IMR-90 (cell line): ENCODE results near the gene APBB3. TPM values are rescaled to one million over a fixed set of nuclear protein-coding genes. Genes with fewer than 3 reads are reported as not detected.

Source experiments
- ATAC-seq: fragments of 200-7000 bp; cut with Tn5 transposase; 2 replicates; pipeline ENCODE4 v1.9.1; 2020; ENCODE audit warnings: low read depth, mild to moderate bottlenecking, moderate library complexity
- BruUV-seq: library from RNA; stranded (reverse); fragments of 400-500 nt; replicated peaks from 2 replicates; lab custom pipeline; 2021; lab: Mats Ljungman, UMichigan
- CTCF ChIA-PET: fragments of 300-600 bp; formaldehyde crosslinking; extraction: SDS; loops from one replicate; lab custom pipeline; 2021; ENCODE audit warnings: antibody characterized with exemption; lab: Yijun Ruan, JAX
- POLR2A ChIA-PET: fragments of 300-600 bp; sonication (Branson Sonifier 250); formaldehyde crosslinking; loops from one replicate; lab custom pipeline; 2022; ENCODE audit warnings: antibody characterized with exemption; ENCODE audit not compliant: unreplicated experiment; lab: Charles Lee
- DNase-seq: peaks from one replicate; pipeline ENCODE4 v3.0.0; 2013
- H2AFZ ChIP-seq: replicated peaks from 2 replicates; pipeline ENCODE3; 2013; ENCODE audit warnings: low read length, mild to moderate bottlenecking; ENCODE audit not compliant: poor library complexity
- H2AK5ac ChIP-seq: 2 replicates; pipeline ENCODE4 v1.6.1; 2013; ENCODE audit warnings: low read depth, low read length, inconsistent platforms
- H2AK9ac ChIP-seq: replicated peaks from 2 replicates; pipeline ENCODE3; 2013; ENCODE audit warnings: mild to moderate bottlenecking, low read depth, low read length, moderate library complexity; ENCODE audit not compliant: poor library complexity
- H2BK120ac ChIP-seq: 2 replicates; pipeline ENCODE4 v1.6.1; 2013; ENCODE audit warnings: low read depth, low read length, inconsistent platforms
- H2BK15ac ChIP-seq: 3 replicates; pipeline ENCODE4 v1.6.1; 2013; ENCODE audit warnings: low read depth, low read length, inconsistent platforms
- H2BK20ac ChIP-seq: 2 replicates; pipeline ENCODE4 v1.6.1; 2013; ENCODE audit warnings: low read depth, mild to moderate bottlenecking, inconsistent platforms, low read length, moderate library complexity
- H2BK5ac ChIP-seq: 2 replicates; pipeline ENCODE4 v1.6.1; 2013; ENCODE audit warnings: mild to moderate bottlenecking, low read depth, low read length, inconsistent platforms; ENCODE audit not compliant: poor library complexity, severe bottlenecking
- H3K14ac ChIP-seq: replicated peaks from 2 replicates; pipeline ENCODE4 v1.6.1; 2013; ENCODE audit warnings: low read depth, low read length, inconsistent platforms
- H3K18ac ChIP-seq: 2 replicates; pipeline ENCODE4 v1.6.1; 2013; ENCODE audit warnings: low read depth, low read length, control low read depth
- H3K23ac ChIP-seq: 2 replicates; pipeline ENCODE4 v1.6.1; 2013; ENCODE audit warnings: low read depth, low read length, inconsistent platforms
- H3K27ac ChIP-seq: 2 replicates; pipeline ENCODE4 v1.5.1; 2013; ENCODE audit warnings: mild to moderate bottlenecking, control low read depth, low read length; ENCODE audit not compliant: insufficient read depth
- H3K27me3 ChIP-seq: 2 replicates; pipeline ENCODE4 v1.6.1; 2013; ENCODE audit warnings: low read length; ENCODE audit not compliant: control insufficient read depth, insufficient read depth
- H3K36me3 ChIP-seq: 2 replicates; pipeline ENCODE4 v1.6.1; 2013; ENCODE audit warnings: low read length, mixed read lengths; ENCODE audit not compliant: control insufficient read depth, insufficient read depth
- H3K4ac ChIP-seq: 2 replicates; pipeline ENCODE4 v1.6.1; 2013; ENCODE audit warnings: low read depth, low read length, inconsistent platforms
- H3K4me1 ChIP-seq: 2 replicates; pipeline ENCODE4 v1.6.1; 2013; ENCODE audit warnings: low read length, mixed read lengths; ENCODE audit not compliant: control insufficient read depth, insufficient read depth
- H3K4me2 ChIP-seq: 2 replicates; pipeline ENCODE4 v1.6.1; 2013; ENCODE audit warnings: low read depth, mild to moderate bottlenecking, control low read depth, low read length, moderate library complexity
- H3K4me3 ChIP-seq: 2 replicates; pipeline ENCODE4 v1.5.1; 2013; ENCODE audit warnings: low read depth, mild to moderate bottlenecking, control low read depth, low read length, moderate library complexity; ENCODE audit not compliant: insufficient read depth
- H3K56ac ChIP-seq: 2 replicates; pipeline ENCODE4 v1.6.1; 2013; ENCODE audit warnings: low read length, inconsistent platforms; ENCODE audit not compliant: insufficient read depth; ENCODE audit errors: extremely low read depth
- H3K79me1 ChIP-seq, 2 experiments: 2 replicates each; pipeline ENCODE4 v1.6.1; 2013; ENCODE audit warnings: low read length in 2 of 2, inconsistent platforms in 1 of 2, low read depth in 1 of 2
- H3K9ac ChIP-seq: 2 replicates; pipeline ENCODE4 v1.6.1; 2013; ENCODE audit warnings: low read depth, low read length, control low read depth
- H3K9me1 ChIP-seq: 2 replicates; pipeline ENCODE4 v1.6.1; 2013; ENCODE audit warnings: low read length, inconsistent platforms; ENCODE audit not compliant: insufficient read depth
- H3K9me3 ChIP-seq: 2 replicates; pipeline ENCODE4 v1.6.1; 2013; ENCODE audit warnings: low read length; ENCODE audit not compliant: control insufficient read depth, insufficient read depth
- H4K20me1 ChIP-seq: 2 replicates; pipeline ENCODE4 v1.6.1; 2013; ENCODE audit warnings: low read length, inconsistent platforms; ENCODE audit not compliant: insufficient read depth
- H4K5ac ChIP-seq: 2 replicates; pipeline ENCODE4 v1.6.1; 2013; ENCODE audit warnings: mild to moderate bottlenecking, low read depth, low read length, control low read depth
- H4K8ac ChIP-seq, 2 experiments: 2 replicates each; pipeline ENCODE4 v1.6.1; 2013; ENCODE audit warnings: low read depth in 2 of 2, low read length in 2 of 2, control low read depth in 1 of 2, inconsistent platforms in 1 of 2
- H4K91ac ChIP-seq: 2 replicates; pipeline ENCODE4 v1.6.1; 2013; ENCODE audit warnings: low read depth, low read length, inconsistent platforms; ENCODE audit not compliant: insufficient read depth
- BHLHE40 ChIP-seq: fragments of 150-350 bp; IDR thresholded peaks from 2 replicates; pipeline ENCODE4 v1.6.1; 2016; ENCODE audit warnings: mild to moderate bottlenecking, low read depth, low read length
- CHD1 ChIP-seq: IDR thresholded peaks from 2 replicates; pipeline ENCODE4 v1.6.1; 2012; ENCODE audit warnings: low read depth, low read length, improper control_type of control experiment
- FOS ChIP-seq: fragments of 150-350 bp; IDR thresholded peaks from 2 replicates; pipeline ENCODE4 v1.6.1; 2016; ENCODE audit warnings: low read depth, low read length
- WGBS, 2 experiments: methylation state at CpG; one replicate each; pipeline versions ENCODE4 v1.1.5 to v1.1.7; 2013; ENCODE audit warnings: missing lambda C conversion rate in 2 of 2; ENCODE audit not compliant: insufficient read length in 1 of 2; ENCODE audit errors: extremely low coverage in 2 of 2; 5-methylcytosine and 5-hydroxymethylcytosine counted together
- dilution Hi-C: fragments of 300-500 bp; cut with HindIII; formaldehyde crosslinking; loops from one replicate; pipeline ENCODE4 v1.14.3; 2018; ENCODE audit warnings: low sequenced_read_pairs; ENCODE audit not compliant: unreplicated experiment
- in situ Hi-C: fragments of 300-500 bp; cut with MboI; formaldehyde crosslinking; loops from 3 replicates; pipeline ENCODE4 v1.14.3; 2019; ENCODE audit warnings: low sequenced_read_pairs, inconsistent platforms, mixed read lengths
- intact Hi-C: fragments of 100-400 bp; cut with micrococcal nuclease; formaldehyde crosslinking; loops from 2 replicates; pipeline ENCODE4 v1.10.0; 2022
- polyA plus RNA-seq, 3 experiments: library from polyadenylated mRNA; depleted of rRNA; stranded (reverse); fragments of >200 nt; gene quantifications; 2 replicates each; pipeline ENCODE4 v1.2.3, GENCODE V29; 2012; ENCODE audit warnings: low replicate concordance in 1 of 3
- total RNA-seq: library from RNA; depleted of rRNA; stranded (reverse); fragments of >200 nt; gene quantifications from 2 replicates; pipeline ENCODE4 v1.2.3, GENCODE V29; 2012
- TF ChIP-seq, protein P1 (sequence below): conservative IDR thresholded peaks from 2 replicates; pipeline ENCODE4 v1.5.1; 2012; ENCODE audit warnings: mild to moderate bottlenecking, low read depth, low read length, improper control_type of control experiment
- TF ChIP-seq, protein P2 (sequence below): fragments of 150-350 bp; IDR thresholded peaks from 2 replicates; pipeline ENCODE4 v1.6.1; 2017; ENCODE audit warnings: mild to moderate bottlenecking, antibody characterized with exemption, low read length, low read depth

APBB3 gene
- total and polyA plus RNA-seq, 2 of the 4 experiments (the other 2 are of a cell fraction), result 6.6 to 23.8 TPM

DNA sequence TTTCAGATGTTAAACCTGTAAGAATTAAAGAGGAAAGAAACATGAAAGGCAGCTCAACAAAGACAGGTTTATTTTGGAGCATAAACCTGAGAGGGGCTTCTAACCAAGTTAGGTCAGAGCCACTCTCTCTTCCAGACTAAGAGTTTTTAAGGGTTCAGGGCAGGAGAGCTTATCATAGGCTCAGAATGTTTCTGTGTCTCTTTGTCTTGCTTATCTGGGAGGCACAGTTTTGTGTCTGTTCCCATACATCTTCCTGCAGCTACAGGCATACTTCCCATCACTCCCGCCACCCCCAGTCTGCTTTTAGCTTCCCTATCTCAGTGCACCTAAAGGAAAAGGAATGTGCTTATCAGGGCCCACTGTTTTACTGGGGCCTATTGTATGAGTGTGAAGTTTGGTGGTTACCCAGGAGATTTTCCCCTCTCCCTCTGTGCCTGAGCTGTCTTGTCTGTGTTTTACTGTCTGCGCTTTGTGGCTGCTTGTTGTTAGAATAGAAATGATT is 46.7 kb upstream of the APBB3 start:
- no peak overlapping the region for H4K91ac ChIP-seq
- H3K4me1 ChIP-seq, result peaks cover 2% of the 10 kb centered on the region; the same call in 1 of the 2 replicates
- H2BK20ac ChIP-seq, result no peak overlapping the region
- H2BK5ac ChIP-seq, result no peak overlapping the region
- H4K20me1 ChIP-seq, result no peaks in the 10 kb centered on the region
- H3K18ac ChIP-seq, result no peak overlapping the region
- H3K56ac ChIP-seq, result no peak overlapping the region
- H2BK120ac ChIP-seq, result no peak overlapping the region
- no peak overlapping the region for H3K9ac ChIP-seq
- in situ Hi-C loops, result no loop called here
- no peak overlapping the region for H2AFZ ChIP-seq
- intact Hi-C loops, result no loop called here
- CTCF ChIA-PET, result no interaction called here
- no peaks in the 10 kb centered on the region for H3K79me1 ChIP-seq
- H3K9me1 ChIP-seq, result no peaks in the 10 kb centered on the region
- H2AK9ac ChIP-seq, result no peak overlapping the region
- peaks cover 6% of the 10 kb centered on the region for H3K27me3 ChIP-seq
- POLR2A ChIA-PET, result no interaction called here
- no peak overlapping the region for H3K4me3 ChIP-seq
- no peak for ATAC-seq
- dilution Hi-C loops, result no loop called here
- no peak overlapping the region for H3K14ac ChIP-seq
- H3K4me2 ChIP-seq, result no peak overlapping the region
- no peaks in the 10 kb centered on the region for H3K9me3 ChIP-seq
- no TSS peak for BruUV-seq
- DNase-seq, result peak; percentile 20
- no peak overlapping the region for H4K5ac ChIP-seq
- H2BK15ac ChIP-seq, result no peak overlapping the region
- H3K27ac ChIP-seq, result no peak overlapping the region
- TF ChIP-seq, protein P1, sequence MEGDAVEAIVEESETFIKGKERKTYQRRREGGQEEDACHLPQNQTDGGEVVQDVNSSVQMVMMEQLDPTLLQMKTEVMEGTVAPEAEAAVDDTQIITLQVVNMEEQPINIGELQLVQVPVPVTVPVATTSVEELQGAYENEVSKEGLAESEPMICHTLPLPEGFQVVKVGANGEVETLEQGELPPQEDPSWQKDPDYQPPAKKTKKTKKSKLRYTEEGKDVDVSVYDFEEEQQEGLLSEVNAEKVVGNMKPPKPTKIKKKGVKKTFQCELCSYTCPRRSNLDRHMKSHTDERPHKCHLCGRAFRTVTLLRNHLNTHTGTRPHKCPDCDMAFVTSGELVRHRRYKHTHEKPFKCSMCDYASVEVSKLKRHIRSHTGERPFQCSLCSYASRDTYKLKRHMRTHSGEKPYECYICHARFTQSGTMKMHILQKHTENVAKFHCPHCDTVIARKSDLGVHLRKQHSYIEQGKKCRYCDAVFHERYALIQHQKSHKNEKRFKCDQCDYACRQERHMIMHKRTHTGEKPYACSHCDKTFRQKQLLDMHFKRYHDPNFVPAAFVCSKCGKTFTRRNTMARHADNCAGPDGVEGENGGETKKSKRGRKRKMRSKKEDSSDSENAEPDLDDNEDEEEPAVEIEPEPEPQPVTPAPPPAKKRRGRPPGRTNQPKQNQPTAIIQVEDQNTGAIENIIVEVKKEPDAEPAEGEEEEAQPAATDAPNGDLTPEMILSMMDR, result no peak
- TF ChIP-seq BHLHE40, result no peak
- no peak for TF ChIP-seq CHD1
- no peak for TF ChIP-seq FOS
- TF ChIP-seq, protein P2, sequence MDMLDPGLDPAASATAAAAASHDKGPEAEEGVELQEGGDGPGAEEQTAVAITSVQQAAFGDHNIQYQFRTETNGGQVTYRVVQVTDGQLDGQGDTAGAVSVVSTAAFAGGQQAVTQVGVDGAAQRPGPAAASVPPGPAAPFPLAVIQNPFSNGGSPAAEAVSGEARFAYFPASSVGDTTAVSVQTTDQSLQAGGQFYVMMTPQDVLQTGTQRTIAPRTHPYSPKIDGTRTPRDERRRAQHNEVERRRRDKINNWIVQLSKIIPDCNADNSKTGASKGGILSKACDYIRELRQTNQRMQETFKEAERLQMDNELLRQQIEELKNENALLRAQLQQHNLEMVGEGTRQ, result no peak
- H3K23ac ChIP-seq, result no peak overlapping the region
- no peak overlapping the region for H3K4ac ChIP-seq
- H2AK5ac ChIP-seq, result no peak overlapping the region
- H4K8ac ChIP-seq, result no peak overlapping the region
- no peaks in the 10 kb centered on the region for H3K36me3 ChIP-seq
- WGBS, 2 experiments, result no CpG with 5 or more reads among the region's 2 CpGs
